GM12872 (cell line): Measurements from ENCODE around the gene TRAPPC1.

ENCODE experiments used
- TF ChIP-seq, protein P1 (sequence below): IDR thresholded peaks from 3 replicates; pipeline ENCODE4 v1.5.1; 2011; ENCODE audit warnings: low read depth, mild to moderate bottlenecking, low read length, moderate library complexity; ENCODE audit not compliant: insufficient read depth

Gene TRAPPC1

DNA sequence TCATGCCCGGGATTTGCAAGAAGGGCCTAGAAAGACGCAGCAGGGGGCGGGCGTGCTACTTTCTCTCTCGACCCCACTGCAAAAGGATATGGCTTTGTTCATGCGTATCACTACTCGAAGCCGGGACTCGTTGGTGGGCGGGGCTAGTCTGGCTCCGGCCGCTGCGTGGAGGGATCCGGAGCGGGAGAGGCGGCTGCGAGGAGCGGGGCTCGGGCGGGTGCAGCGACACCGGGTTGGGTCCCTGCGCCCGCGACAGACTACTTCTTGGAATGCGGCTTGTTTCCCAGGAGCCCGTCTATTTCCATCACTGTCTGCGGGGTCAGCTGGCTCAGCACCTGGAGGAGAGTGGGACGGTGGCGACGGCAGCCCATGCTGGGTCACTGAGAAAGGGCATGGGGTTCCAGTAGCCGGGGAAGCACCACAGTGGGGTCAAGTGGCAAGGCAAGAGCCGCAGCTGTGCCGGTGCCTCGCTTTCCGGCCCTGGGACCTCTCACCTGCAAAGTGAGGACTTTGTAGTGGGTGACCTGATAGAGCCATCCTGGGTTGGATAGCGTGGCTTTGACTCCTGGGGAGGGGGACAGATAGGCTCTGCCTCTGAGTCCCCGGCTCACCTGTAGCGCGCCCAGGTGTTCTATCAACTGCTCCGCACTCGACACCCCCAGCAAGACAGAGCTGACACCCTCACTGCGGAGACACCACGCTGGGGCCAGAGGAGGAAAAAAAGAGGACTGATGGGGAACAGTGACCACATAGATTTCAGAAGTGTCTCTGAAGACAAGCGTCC lies 8.7 kb downstream of the TRAPPC1 start:
- TF ChIP-seq, protein P1, sequence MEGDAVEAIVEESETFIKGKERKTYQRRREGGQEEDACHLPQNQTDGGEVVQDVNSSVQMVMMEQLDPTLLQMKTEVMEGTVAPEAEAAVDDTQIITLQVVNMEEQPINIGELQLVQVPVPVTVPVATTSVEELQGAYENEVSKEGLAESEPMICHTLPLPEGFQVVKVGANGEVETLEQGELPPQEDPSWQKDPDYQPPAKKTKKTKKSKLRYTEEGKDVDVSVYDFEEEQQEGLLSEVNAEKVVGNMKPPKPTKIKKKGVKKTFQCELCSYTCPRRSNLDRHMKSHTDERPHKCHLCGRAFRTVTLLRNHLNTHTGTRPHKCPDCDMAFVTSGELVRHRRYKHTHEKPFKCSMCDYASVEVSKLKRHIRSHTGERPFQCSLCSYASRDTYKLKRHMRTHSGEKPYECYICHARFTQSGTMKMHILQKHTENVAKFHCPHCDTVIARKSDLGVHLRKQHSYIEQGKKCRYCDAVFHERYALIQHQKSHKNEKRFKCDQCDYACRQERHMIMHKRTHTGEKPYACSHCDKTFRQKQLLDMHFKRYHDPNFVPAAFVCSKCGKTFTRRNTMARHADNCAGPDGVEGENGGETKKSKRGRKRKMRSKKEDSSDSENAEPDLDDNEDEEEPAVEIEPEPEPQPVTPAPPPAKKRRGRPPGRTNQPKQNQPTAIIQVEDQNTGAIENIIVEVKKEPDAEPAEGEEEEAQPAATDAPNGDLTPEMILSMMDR, result no peak

GRCh38 chr17:7922269-7922844 lies 9.4 kb downstream of the TRAPPC1 start:
- TF ChIP-seq, protein P1, result no peak

- TF ChIP-seq, protein P1, result no peak
Observed at GRCh38 chr17:7916808-7917207, 14.9 kb downstream of the TRAPPC1 start.

GRCh38 chr17:7916385-7916682 lies 15.4 kb downstream of the TRAPPC1 start:
- TF ChIP-seq, protein P1, result no peak

DNA sequence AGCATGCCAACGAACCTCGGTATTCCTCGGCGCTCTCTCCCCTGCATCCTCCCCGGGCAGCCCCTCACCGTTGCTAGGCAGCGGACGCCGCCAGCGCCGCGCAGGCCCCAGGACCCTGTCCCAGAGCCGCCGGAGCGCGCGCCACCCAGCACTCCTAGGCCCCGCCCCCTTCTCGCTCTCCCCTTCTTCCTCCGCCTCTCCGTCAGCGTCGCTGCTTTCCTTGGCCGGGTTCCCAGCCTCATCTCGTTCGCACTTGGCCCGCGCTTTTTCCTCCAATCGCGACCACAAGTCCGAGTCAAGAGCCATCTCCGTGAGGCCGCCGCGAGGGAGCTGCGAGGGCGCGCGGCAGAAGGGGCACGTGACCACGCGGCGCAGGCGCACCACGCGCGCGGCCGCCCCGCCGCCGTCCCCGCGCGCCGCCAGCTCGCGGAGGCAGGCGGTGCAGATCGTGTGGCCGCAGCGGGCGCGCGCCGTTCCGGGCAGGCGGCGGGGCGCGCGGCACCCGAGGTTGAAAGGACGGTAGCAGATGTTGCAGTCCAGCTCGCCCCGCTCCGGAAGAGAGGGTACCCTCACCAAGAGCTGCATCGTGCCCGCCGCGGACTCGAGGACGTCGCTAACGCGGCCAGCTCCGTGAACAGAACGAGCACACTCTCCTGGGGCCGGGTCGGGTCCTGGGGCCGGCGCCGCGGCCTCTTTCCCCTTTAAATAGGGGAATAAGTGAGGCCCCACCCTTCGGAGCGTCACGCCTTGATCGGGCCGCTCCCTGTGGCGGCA lies 15.9 kb downstream of the TRAPPC1 start, which contains the start of gene RNF227:
RNF227 (minus strand) TSS at position 679 of the 774 bp plus-strand sequence; CDS start at position 585, 94 bp downstream.
- TF ChIP-seq, protein P1, result no peak

GRCh38 chr17:7915179-7915610 lies 16.6 kb downstream of the TRAPPC1 start:
- TF ChIP-seq, protein P1, result no peak

- TF ChIP-seq, protein P1, result peak; percentile 84
Observed at GRCh38 chr17:7912927-7913524, 18.7 kb downstream of the TRAPPC1 start.
